ENCODE data around the gene CLDN17. TPM values are rescaled to one million over a fixed set of nuclear protein-coding genes. Genes with fewer than 3 reads are reported as not detected.

The CLDN17 gene
- total RNA-seq, 1 experiment from 2014 or later = not detected

DNA sequence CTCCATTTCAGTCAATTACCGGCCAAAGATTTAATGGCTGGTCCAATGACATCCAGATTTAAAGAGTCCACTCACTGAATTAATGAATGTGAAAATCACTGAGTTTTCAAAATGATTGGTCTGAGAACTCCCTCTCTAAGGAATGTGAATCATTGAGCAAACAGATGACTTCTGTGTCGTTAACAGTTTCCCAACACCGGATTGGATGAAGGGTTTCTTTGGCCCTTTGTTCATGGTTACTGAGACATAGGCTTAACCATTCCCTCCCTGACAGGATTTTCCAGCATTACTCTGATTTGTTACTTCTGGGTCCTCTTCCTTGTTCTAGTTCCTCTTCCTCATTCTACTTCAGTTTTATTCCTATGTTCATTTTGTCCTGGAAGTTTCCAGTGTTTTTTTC is 1.5 kb upstream of the CLDN17 start:
- no peaks in the 10 kb centered on the region for H3K9me3 ChIP-seq (ENCODE audit: control insufficient read depth, insufficient read depth, low read depth, low read length)
- DNase-seq (ENCODE audit: low read depth, low spot score) (no peak), ATAC-seq (no peak)
- ChIA-PET CTCF (no interaction called here), POLR2A (no interaction called here)
- no peaks in the 10 kb centered on the region for H3K27me3 ChIP-seq (ENCODE audit: control insufficient read depth, insufficient read depth, low read length)
- no peak overlapping the region for H3K27ac ChIP-seq (ENCODE audit: low read length)
- no peaks in the 10 kb centered on the region for H3K4me1 ChIP-seq (ENCODE audit: control insufficient read depth, insufficient read depth, low read length)
- intact Hi-C loops (cut with micrococcal nuclease; ENCODE audit: unreplicated experiment) = no loop called here
- no TSS peak for BruUV-seq (replicated peaks)
- in situ Hi-C loops (cut with HindIII; ENCODE audit: low pct_unique_long_range_greater_than_20kb, low sequenced_read_pairs) = no loop called here
- TF ChIP-seq, protein P1, sequence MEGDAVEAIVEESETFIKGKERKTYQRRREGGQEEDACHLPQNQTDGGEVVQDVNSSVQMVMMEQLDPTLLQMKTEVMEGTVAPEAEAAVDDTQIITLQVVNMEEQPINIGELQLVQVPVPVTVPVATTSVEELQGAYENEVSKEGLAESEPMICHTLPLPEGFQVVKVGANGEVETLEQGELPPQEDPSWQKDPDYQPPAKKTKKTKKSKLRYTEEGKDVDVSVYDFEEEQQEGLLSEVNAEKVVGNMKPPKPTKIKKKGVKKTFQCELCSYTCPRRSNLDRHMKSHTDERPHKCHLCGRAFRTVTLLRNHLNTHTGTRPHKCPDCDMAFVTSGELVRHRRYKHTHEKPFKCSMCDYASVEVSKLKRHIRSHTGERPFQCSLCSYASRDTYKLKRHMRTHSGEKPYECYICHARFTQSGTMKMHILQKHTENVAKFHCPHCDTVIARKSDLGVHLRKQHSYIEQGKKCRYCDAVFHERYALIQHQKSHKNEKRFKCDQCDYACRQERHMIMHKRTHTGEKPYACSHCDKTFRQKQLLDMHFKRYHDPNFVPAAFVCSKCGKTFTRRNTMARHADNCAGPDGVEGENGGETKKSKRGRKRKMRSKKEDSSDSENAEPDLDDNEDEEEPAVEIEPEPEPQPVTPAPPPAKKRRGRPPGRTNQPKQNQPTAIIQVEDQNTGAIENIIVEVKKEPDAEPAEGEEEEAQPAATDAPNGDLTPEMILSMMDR (IDR thresholded peaks at IDR 0.05) = no peak
- TF ChIP-seq POLR2AphosphoS5 (IDR thresholded peaks at IDR 0.05; ENCODE audit: low read depth, low read length) = no peak
- TF ChIP-seq SIN3A (IDR thresholded peaks at IDR 0.05; ENCODE audit: borderline replicate concordance, insufficient read depth, low read depth, low read length) = no peak
- TF ChIP-seq, protein P2, sequence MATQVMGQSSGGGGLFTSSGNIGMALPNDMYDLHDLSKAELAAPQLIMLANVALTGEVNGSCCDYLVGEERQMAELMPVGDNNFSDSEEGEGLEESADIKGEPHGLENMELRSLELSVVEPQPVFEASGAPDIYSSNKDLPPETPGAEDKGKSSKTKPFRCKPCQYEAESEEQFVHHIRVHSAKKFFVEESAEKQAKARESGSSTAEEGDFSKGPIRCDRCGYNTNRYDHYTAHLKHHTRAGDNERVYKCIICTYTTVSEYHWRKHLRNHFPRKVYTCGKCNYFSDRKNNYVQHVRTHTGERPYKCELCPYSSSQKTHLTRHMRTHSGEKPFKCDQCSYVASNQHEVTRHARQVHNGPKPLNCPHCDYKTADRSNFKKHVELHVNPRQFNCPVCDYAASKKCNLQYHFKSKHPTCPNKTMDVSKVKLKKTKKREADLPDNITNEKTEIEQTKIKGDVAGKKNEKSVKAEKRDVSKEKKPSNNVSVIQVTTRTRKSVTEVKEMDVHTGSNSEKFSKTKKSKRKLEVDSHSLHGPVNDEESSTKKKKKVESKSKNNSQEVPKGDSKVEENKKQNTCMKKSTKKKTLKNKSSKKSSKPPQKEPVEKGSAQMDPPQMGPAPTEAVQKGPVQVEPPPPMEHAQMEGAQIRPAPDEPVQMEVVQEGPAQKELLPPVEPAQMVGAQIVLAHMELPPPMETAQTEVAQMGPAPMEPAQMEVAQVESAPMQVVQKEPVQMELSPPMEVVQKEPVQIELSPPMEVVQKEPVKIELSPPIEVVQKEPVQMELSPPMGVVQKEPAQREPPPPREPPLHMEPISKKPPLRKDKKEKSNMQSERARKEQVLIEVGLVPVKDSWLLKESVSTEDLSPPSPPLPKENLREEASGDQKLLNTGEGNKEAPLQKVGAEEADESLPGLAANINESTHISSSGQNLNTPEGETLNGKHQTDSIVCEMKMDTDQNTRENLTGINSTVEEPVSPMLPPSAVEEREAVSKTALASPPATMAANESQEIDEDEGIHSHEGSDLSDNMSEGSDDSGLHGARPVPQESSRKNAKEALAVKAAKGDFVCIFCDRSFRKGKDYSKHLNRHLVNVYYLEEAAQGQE (IDR thresholded peaks at IDR 0.05; ENCODE audit: insufficient read depth in 1 of 2, low read depth in 2 of 2, low read length in 1 of 2) = no peak
- no peak for TF ChIP-seq TCF7L2 (IDR thresholded peaks at IDR 0.05; ENCODE audit: low read depth, low read length)
- no peak overlapping the region for H3K4me3 ChIP-seq (ENCODE audit: low read depth in 2 of 2, low read length in 2 of 2)
- H3K36me3 ChIP-seq (ENCODE audit: control insufficient read depth, insufficient read depth, low read length) = no peaks in the 10 kb centered on the region

DNA sequence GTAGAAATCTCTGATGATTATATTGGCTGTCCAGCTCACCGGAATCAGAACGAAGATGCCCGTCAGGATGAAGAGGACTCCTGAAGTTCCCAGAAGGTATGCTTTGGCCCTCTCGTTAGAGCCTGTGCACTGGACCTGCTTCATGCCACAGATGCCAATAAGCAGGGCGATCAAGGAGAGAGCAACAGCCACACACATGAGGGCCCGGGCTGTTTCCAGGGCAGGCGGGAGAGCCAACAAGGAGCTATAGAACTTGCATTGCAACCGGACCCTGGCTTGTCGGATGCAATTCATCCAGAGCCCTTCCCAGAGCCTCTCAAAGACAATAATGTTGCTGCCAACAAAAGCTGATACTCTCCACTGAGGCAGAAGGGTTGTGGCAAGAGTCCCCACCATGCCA is 434 bp downstream of the CLDN17 start:
- ChIA-PET CTCF (no interaction called here), POLR2A (no interaction called here)
- no peaks in the 10 kb centered on the region for H3K36me3 ChIP-seq (ENCODE audit: control insufficient read depth, insufficient read depth, low read length)
- BruUV-seq (replicated peaks) = no TSS peak
- in situ Hi-C loops (cut with HindIII; ENCODE audit: low pct_unique_long_range_greater_than_20kb, low sequenced_read_pairs) = no loop called here
- ATAC-seq (no peak), DNase-seq (ENCODE audit: low read depth, low spot score) (no peak)
- TF ChIP-seq, protein P1 (IDR thresholded peaks at IDR 0.05) = no peak
- TF ChIP-seq SIN3A (IDR thresholded peaks at IDR 0.05; ENCODE audit: borderline replicate concordance, insufficient read depth, low read depth, low read length) (no peak), POLR2AphosphoS5 (IDR thresholded peaks at IDR 0.05; ENCODE audit: low read depth, low read length) (no peak), TCF7L2 (IDR thresholded peaks at IDR 0.05; ENCODE audit: low read depth, low read length) (no peak)
- TF ChIP-seq, protein P2 (IDR thresholded peaks at IDR 0.05; ENCODE audit: insufficient read depth in 1 of 2, low read depth in 2 of 2, low read length in 1 of 2) = no peak
- H3K9me3 ChIP-seq (ENCODE audit: control insufficient read depth, insufficient read depth, low read depth, low read length) = no peaks in the 10 kb centered on the region
- no peak overlapping the region for H3K27ac ChIP-seq (ENCODE audit: low read length)
- no peaks in the 10 kb centered on the region for H3K27me3 ChIP-seq (ENCODE audit: control insufficient read depth, insufficient read depth, low read length)
- no peaks in the 10 kb centered on the region for H3K4me1 ChIP-seq (ENCODE audit: control insufficient read depth, insufficient read depth, low read length)
- intact Hi-C loops (cut with micrococcal nuclease; ENCODE audit: unreplicated experiment) = no loop called here
- no peak overlapping the region for H3K4me3 ChIP-seq (ENCODE audit: low read depth in 2 of 2, low read length in 2 of 2)

Data from Panc1 (cell line).